T-helper 17 cell (primary cell): ENCODE measurements around the gene OLFML2B. TPM values are rescaled to one million over a fixed set of nuclear protein-coding genes. Genes with fewer than 3 reads are reported as not detected.
A peak's percentile ranks its signal among the peaks of the same experiment; 100 is the strongest.

Experiments used
- ATAC-seq: fragments of 150-1000 bp; cut with Tn5 transposase; 2 replicates; pipeline ENCODE4 v1.10.0; 2021; ENCODE audit warnings: mild to moderate bottlenecking, moderate library complexity
- DNase-seq, 3 donors: peaks; one replicate each; pipeline versions ENCODE4 v3.0.0 to v3.0.0-alpha.2; 2020 to 2021
- H3K9me3 ChIP-seq: one replicate; pipeline ENCODE4 v1.7.0; 2013; ENCODE audit warnings: low read length, mild to moderate bottlenecking; ENCODE audit not compliant: control insufficient read depth, poor library complexity, severe bottlenecking
- H3K27ac Mint-ChIP-seq: one replicate; pipeline ENCODE4 v1.8.0; 2022; ENCODE audit warnings: mild to moderate bottlenecking, moderate library complexity, mixed read lengths
- H3K27me3 Mint-ChIP-seq: one replicate; pipeline ENCODE4 v1.8.0; 2022; ENCODE audit warnings: mixed read lengths
- H3K36me3 Mint-ChIP-seq: one replicate; pipeline ENCODE4 v1.8.0; 2022; ENCODE audit warnings: low read depth, mixed read lengths
- H3K4me1 Mint-ChIP-seq: one replicate; pipeline ENCODE4 v1.8.0; 2022; ENCODE audit warnings: mild to moderate bottlenecking, mixed read lengths
- H3K4me3 Mint-ChIP-seq: one replicate; pipeline ENCODE4 v1.8.0; 2022; ENCODE audit warnings: mild to moderate bottlenecking, moderate library complexity, mixed read lengths
- total RNA-seq, 4 donors: library from RNA in 2 of 4; stranded (reverse) in 2 of 4; gene quantifications; one replicate each; pipeline ENCODE4 v1.2.3 and lab custom pipeline; 2022 to 2026

OLFML2B gene
- total RNA-seq, 2 donors from 2014 or later, result not detected

GRCh38 chr1:161940866-161941591 lies 82.6 kb downstream of the OLFML2B start:
- ATAC-seq (no peak), DNase-seq (no peak)
- Mint-ChIP-seq H3K27ac (no peak overlapping the region), H3K4me3 (no peak overlapping the region), H3K27me3 (no peaks in the 10 kb centered on the region), H3K36me3 (peaks cover 18% of the 10 kb centered on the region), H3K4me1 (peaks cover 12% of the 10 kb centered on the region)
- H3K9me3 ChIP-seq, result no peaks in the 10 kb centered on the region

GRCh38 chr1:161936786-161937185 lies 86.9 kb downstream of the OLFML2B start:
- H3K4me1 Mint-ChIP-seq, result peaks cover 27% of the 10 kb centered on the region
- H3K4me3 Mint-ChIP-seq, result no peak overlapping the region
- peaks cover 5% of the 10 kb centered on the region for H3K36me3 Mint-ChIP-seq
- H3K27ac Mint-ChIP-seq, result peak overlapping the region; percentile 6
- H3K9me3 ChIP-seq, result no peaks in the 10 kb centered on the region
- no peaks in the 10 kb centered on the region for H3K27me3 Mint-ChIP-seq
- ATAC-seq (no peak), DNase-seq (no peak)

DNA sequence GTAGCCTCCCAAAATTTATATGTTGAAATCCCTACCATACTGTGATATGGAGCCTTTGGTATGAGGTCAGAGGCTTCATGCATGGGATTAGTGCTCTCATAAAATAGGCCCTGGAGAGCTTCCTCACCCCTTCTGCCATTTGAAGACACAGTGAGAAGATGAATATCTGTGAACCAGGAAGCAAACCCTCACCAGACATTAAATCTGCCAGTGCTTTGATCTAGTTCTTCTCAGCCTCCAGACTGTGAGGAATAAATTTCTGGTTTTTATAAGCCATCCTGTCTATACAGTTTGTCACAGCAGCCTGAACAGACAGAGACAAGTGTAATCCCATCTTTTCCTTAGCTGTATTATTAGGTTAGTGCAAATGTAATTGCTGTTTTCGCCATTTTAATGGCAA lies 88.4 kb downstream of the OLFML2B start:
- H3K36me3 Mint-ChIP-seq, result peaks cover 5% of the 10 kb centered on the region
- H3K4me1 Mint-ChIP-seq, result peaks cover 25% of the 10 kb centered on the region
- no peak overlapping the region for H3K4me3 Mint-ChIP-seq
- DNase-seq, result no peak
- peak; percentile 45 for ATAC-seq
- no peaks in the 10 kb centered on the region for H3K9me3 ChIP-seq
- peak overlapping the region; percentile 78 for H3K27ac Mint-ChIP-seq
- H3K27me3 Mint-ChIP-seq, result no peaks in the 10 kb centered on the region

GRCh38 chr1:161933592-161934588 lies 89.8 kb downstream of the OLFML2B start:
- no peaks in the 10 kb centered on the region for H3K9me3 ChIP-seq
- H3K27me3 Mint-ChIP-seq, result no peaks in the 10 kb centered on the region
- H3K36me3 Mint-ChIP-seq, result peaks cover 5% of the 10 kb centered on the region
- H3K27ac Mint-ChIP-seq, result peak overlapping the region; percentile 78
- ATAC-seq (peak; percentile 89), DNase-seq (no peak)
- peak overlapping the region; percentile 64 for H3K4me3 Mint-ChIP-seq
- peaks cover 27% of the 10 kb centered on the region for H3K4me1 Mint-ChIP-seq

Other genes starting within 250 kb of the OLFML2B start
- not detected for gene NOS1AP, start 45.8 kb upstream of the OLFML2B start, total RNA-seq